Activated CD4-positive, alpha-beta memory T cell treated with anti-CD3 and anti-CD28 coated beads for 36 hours (primary cell): ENCODE measurements around the gene GAD1. TPM values are rescaled to one million over a fixed set of nuclear protein-coding genes. Genes with fewer than 3 reads are reported as not detected.

Experiments used
- CTCF ChIA-PET: fragments of 350-600 bp; sonication (Branson Sonifier 250); formaldehyde crosslinking; loops from one replicate; lab custom pipeline; 2021; ENCODE audit warnings: antibody characterized with exemption, inconsistent platforms; lab: Charles Lee
- POLR2A ChIA-PET: fragments of 350-600 bp; sonication (Branson Sonifier 250); formaldehyde crosslinking; loops from one replicate; lab custom pipeline; 2021; ENCODE audit warnings: antibody characterized with exemption; lab: Charles Lee
- DNase-seq: peaks from one replicate; pipeline ENCODE4 v3.0.0-alpha.2; 2020
- H3K27ac Mint-ChIP-seq: one replicate; pipeline ENCODE4 v1.8.0; 2021; ENCODE audit warnings: mixed read lengths
- H3K27me3 Mint-ChIP-seq: one replicate; pipeline ENCODE4 v1.8.0; 2021; ENCODE audit warnings: mixed read lengths
- H3K36me3 Mint-ChIP-seq: one replicate; pipeline ENCODE4 v1.8.0; 2021; ENCODE audit warnings: mixed read lengths
- H3K4me1 Mint-ChIP-seq: one replicate; pipeline ENCODE4 v1.8.0; 2021; ENCODE audit warnings: low read depth, mixed read lengths
- H3K4me3 Mint-ChIP-seq: one replicate; pipeline ENCODE4 v1.8.0; 2021; ENCODE audit warnings: mild to moderate bottlenecking, mixed read lengths
- H3K9me3 Mint-ChIP-seq: one replicate; pipeline ENCODE4 v1.8.0; 2021; ENCODE audit warnings: mixed read lengths
- intact Hi-C: fragments of 100-400 bp; cut with micrococcal nuclease; formaldehyde crosslinking; loops from one replicate; pipeline ENCODE4 v1.15.1; 2023
- total RNA-seq, 2 experiments: library from RNA; stranded (reverse); gene quantifications; one replicate each; pipeline ENCODE4 v1.2.3, GENCODE V29; 2021

GAD1 gene
- total RNA-seq: 1 to 10 TPM; 2.6 to 2.9 TPM

DNA sequence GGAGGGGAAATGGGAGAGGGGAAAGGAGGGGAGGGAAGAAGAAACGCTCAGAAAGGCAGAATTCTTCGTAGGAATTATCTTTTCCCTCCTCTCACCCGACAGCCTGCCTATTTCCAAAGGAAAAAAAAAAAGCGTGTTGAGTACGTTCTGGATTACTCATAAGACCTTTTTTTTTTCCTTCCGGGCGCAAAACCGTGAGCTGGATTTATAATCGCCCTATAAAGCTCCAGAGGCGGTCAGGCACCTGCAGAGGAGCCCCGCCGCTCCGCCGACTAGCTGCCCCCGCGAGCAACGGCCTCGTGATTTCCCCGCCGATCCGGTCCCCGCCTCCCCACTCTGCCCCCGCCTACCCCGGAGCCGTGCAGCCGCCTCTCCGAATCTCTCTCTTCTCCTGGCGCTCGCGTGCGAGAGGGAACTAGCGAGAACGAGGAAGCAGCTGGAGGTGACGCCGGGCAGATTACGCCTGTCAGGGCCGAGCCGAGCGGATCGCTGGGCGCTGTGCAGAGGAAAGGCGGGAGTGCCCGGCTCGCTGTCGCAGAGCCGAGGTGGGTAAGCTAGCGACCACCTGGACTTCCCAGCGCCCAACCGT lies at the start of gene GAD1:
Gene GAD1, plus strand, starts transcription at position 384 of the 589 bp plus-strand sequence. CDS start 1,705 bp downstream, outside the sequence.
- Mint-ChIP-seq H3K4me1 (peaks cover 49% of the 10 kb centered on the region), H3K27ac (no peak within 1 kb of the TSS), H3K36me3 (peaks cover 2% of the 10 kb centered on the region), H3K27me3 (peaks cover 77% of the 10 kb centered on the region), H3K9me3 (no peaks in the 10 kb centered on the region), H3K4me3 (peak within 1 kb of the TSS; percentile 64)
- ChIA-PET POLR2A (interaction anchor here (0.8 kb wide), 1 partner anchor 447 kb away, joined by 3 read pairs; no protein-coding TSS in a partner anchor), CTCF (interaction anchor here (0.6 to 3.1 kb wide), 26 partner anchors 9 to 1338 kb away, joined by 3 to 22 read pairs (median 4); partner anchors contain the start of gene SP5)
- peak; percentile 77 for DNase-seq
- intact Hi-C loops: loop anchor here (1.0 to 10.0 kb wide), 5 partner anchors 46 to 882 kb away; partner anchors contain the start of genes ERICH2 and SP5

- intact Hi-C loops: loop anchor here (2.0 to 5.0 kb wide), 3 partner anchors 47 to 407 kb away; partner anchors contain the start of genes GAD1 and SP5
- H3K9me3 Mint-ChIP-seq: no peaks in the 10 kb centered on the region
- peaks cover 7% of the 10 kb centered on the region for H3K4me1 Mint-ChIP-seq
- no peaks in the 10 kb centered on the region for H3K36me3 Mint-ChIP-seq
- ChIA-PET POLR2A (interaction anchor here (1.5 kb wide), 1 partner anchor 335 kb away, joined by 3 read pairs; no protein-coding TSS in a partner anchor), CTCF (interaction anchor here (2.6 kb wide), 1 partner anchor 43 kb away, joined by 7 read pairs; no protein-coding TSS in a partner anchor)
- peak within 1 kb of the TSS; percentile 77 for H3K4me3 Mint-ChIP-seq
- H3K27me3 Mint-ChIP-seq: peaks cover 12% of the 10 kb centered on the region
- no peak within 1 kb of the TSS for H3K27ac Mint-ChIP-seq
- peak; percentile 60 for DNase-seq
Measured at GRCh38 chr2:170770008-170770605, 46.6 kb upstream of the GAD1 start, which contains the start of gene ERICH2. Gene ERICH2, plus strand, starts transcription at chr2:170770378. Its CDS starts 304 bp downstream, at chr2:170770682.

DNA sequence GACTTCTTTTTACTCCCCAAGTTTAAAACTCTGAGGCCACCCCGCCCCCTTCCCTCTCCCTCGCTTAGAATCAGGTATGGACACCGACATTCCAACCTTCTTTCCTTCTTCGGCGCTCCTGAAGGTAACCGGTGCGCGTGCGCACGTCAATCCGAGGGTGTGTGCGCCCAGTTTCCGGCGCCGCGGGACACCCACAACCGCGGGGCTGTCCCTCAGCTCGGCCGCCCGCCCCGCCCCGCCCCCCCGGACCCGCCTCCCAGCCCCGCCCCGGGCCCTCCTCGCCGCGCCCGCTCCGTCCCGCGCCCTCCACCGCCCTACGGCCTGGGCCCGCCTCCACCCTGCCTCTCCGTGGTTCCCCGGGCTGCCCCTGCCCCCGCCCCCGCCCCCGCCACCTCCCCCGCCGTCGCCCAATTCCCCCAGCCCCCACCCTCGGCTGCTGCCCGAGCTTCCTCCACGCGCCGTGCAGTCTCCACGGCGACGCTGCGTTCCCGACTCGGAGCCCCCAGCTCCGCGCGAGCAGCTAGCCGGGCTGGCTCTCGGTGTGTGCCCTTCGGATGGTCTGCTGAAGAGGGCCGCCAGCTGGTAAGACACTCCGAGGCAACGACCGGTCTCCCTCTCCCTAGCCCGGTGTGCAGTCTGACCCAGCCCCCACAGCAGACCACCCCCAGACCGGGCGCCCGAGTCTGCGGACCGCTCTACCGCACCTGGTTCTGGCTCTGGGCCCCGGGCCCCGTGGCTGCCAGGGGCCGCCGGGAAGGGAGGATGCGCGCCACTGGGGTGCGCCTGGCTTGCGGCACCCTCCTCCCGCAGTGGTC lies 45.9 kb upstream of the GAD1 start:
- Mint-ChIP-seq H3K4me1 (peaks cover 7% of the 10 kb centered on the region), H3K27me3 (peaks cover 14% of the 10 kb centered on the region), H3K9me3 (no peaks in the 10 kb centered on the region), H3K36me3 (no peaks in the 10 kb centered on the region), H3K27ac (no peak overlapping the region), H3K4me3 (peak overlapping the region; percentile 77)
- POLR2A ChIA-PET: interaction anchor here (1.5 kb wide), 1 partner anchor 335 kb away, joined by 3 read pairs; no protein-coding TSS in a partner anchor
- peak; percentile 75 for DNase-seq
- CTCF ChIA-PET: interaction anchor here (0.6 to 2.6 kb wide), 2 partner anchors 38 to 42 kb away, joined by 3 to 7 read pairs; no protein-coding TSS in a partner anchor
- intact Hi-C loops: loop anchor here (2.0 to 5.0 kb wide), 3 partner anchors 46 to 408 kb away; partner anchors contain the start of genes GAD1 and SP5

DNA sequence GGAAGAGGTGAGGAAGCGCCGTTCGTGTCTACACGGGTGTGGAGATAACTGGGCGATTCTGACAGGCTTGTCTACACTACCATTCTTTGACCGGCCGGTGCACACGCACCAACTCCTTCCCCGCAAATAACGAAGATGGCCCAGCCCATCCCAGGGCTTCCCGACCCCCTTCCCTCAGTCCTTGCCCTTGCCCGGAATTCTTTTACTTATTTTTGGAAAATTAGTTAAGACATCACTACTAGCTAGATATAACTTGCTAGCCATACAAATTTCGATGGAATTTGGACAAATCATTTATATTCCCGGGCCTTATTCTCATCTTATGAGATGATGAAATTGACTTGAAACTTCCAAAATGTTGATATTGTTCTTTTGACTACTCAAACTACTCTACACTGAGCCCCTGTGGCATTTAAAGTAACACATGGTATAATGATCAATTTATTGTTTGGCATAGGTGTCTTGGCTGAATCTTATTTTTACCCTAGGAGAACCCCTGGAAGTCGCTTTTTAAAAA lies 45.2 kb upstream of the GAD1 start:
- intact Hi-C loops: loop anchor here (2.0 to 5.0 kb wide), 3 partner anchors 45 to 409 kb away; partner anchors contain the start of genes GAD1 and SP5
- Mint-ChIP-seq H3K27ac (no peak overlapping the region), H3K27me3 (peaks cover 14% of the 10 kb centered on the region), H3K4me1 (peaks cover 7% of the 10 kb centered on the region), H3K9me3 (no peaks in the 10 kb centered on the region), H3K4me3 (peak overlapping the region; percentile 61), H3K36me3 (no peaks in the 10 kb centered on the region)
- no peak for DNase-seq
- CTCF ChIA-PET: interaction anchor here (1.2 to 2.6 kb wide), 4 partner anchors 40 to 410 kb away, joined by 3 to 7 read pairs (median 4); no protein-coding TSS in a partner anchor
- POLR2A ChIA-PET: interaction anchor here (1.5 kb wide), 1 partner anchor 336 kb away, joined by 3 read pairs; no protein-coding TSS in a partner anchor

- DNase-seq: no peak
- H3K27me3 Mint-ChIP-seq: peaks cover 14% of the 10 kb centered on the region
- H3K4me3 Mint-ChIP-seq: no peak overlapping the region
- H3K36me3 Mint-ChIP-seq: no peaks in the 10 kb centered on the region
- no peaks in the 10 kb centered on the region for H3K9me3 Mint-ChIP-seq
- intact Hi-C loops: loop anchor here (5.0 kb wide), 1 partner anchor 55 kb away; the partner anchor contains the start of gene SP5
- H3K4me1 Mint-ChIP-seq: peaks cover 7% of the 10 kb centered on the region
- no peak overlapping the region for H3K27ac Mint-ChIP-seq
- POLR2A ChIA-PET: no interaction called here
- CTCF ChIA-PET: interaction anchor here (1.2 to 1.5 kb wide), 3 partner anchors 40 to 411 kb away, joined by 3 to 4 read pairs (median 4); no protein-coding TSS in a partner anchor
Measured at GRCh38 chr2:170772295-170772694, 44.4 kb upstream of the GAD1 start.

GRCh38 chr2:170774074-170774473 lies 42.6 kb upstream of the GAD1 start:
- H3K36me3 Mint-ChIP-seq: no peaks in the 10 kb centered on the region
- H3K27me3 Mint-ChIP-seq: peaks cover 21% of the 10 kb centered on the region
- POLR2A ChIA-PET: no interaction called here
- peaks cover 7% of the 10 kb centered on the region for H3K4me1 Mint-ChIP-seq
- no peak overlapping the region for H3K27ac Mint-ChIP-seq
- no peak for DNase-seq
- CTCF ChIA-PET: no interaction called here
- intact Hi-C loops: loop anchor here (5.0 kb wide), 1 partner anchor 57 kb away; the partner anchor contains the start of gene SP5
- no peak overlapping the region for H3K4me3 Mint-ChIP-seq
- no peaks in the 10 kb centered on the region for H3K9me3 Mint-ChIP-seq

GRCh38 chr2:170778900-170779299 lies 37.8 kb upstream of the GAD1 start:
- DNase-seq: no peak
- ChIA-PET POLR2A (no interaction called here), CTCF (no interaction called here)
- Mint-ChIP-seq H3K27me3 (peaks cover 13% of the 10 kb centered on the region), H3K4me1 (no peaks in the 10 kb centered on the region), H3K36me3 (no peaks in the 10 kb centered on the region), H3K27ac (no peak overlapping the region), H3K4me3 (no peak overlapping the region), H3K9me3 (no peaks in the 10 kb centered on the region)
- intact Hi-C loops: no loop called here

- Mint-ChIP-seq H3K36me3 (no peaks in the 10 kb centered on the region), H3K27ac (no peak overlapping the region), H3K27me3 (peaks cover 14% of the 10 kb centered on the region), H3K9me3 (no peaks in the 10 kb centered on the region), H3K4me1 (no peaks in the 10 kb centered on the region), H3K4me3 (no peak overlapping the region)
- no peak for DNase-seq
- ChIA-PET POLR2A (no interaction called here), CTCF (no interaction called here)
- intact Hi-C loops: no loop called here
Measured at GRCh38 chr2:170779304-170779703, 37.4 kb upstream of the GAD1 start.

GRCh38 chr2:170782673-170783072 lies 34.0 kb upstream of the GAD1 start:
- no peaks in the 10 kb centered on the region for H3K9me3 Mint-ChIP-seq
- H3K27me3 Mint-ChIP-seq: peaks cover 14% of the 10 kb centered on the region
- intact Hi-C loops: no loop called here
- no peak for DNase-seq
- no peak overlapping the region for H3K27ac Mint-ChIP-seq
- H3K4me3 Mint-ChIP-seq: no peak overlapping the region
- CTCF ChIA-PET: interaction anchor here (1.0 to 1.4 kb wide), 2 partner anchors 34 to 373 kb away, joined by 3 to 4 read pairs; partner anchors contain the start of gene GAD1
- H3K4me1 Mint-ChIP-seq: no peaks in the 10 kb centered on the region
- no peaks in the 10 kb centered on the region for H3K36me3 Mint-ChIP-seq
- POLR2A ChIA-PET: no interaction called here

- ChIA-PET POLR2A (no interaction called here), CTCF (interaction anchor here (1.4 kb wide), 1 partner anchor 374 kb away, joined by 4 read pairs; no protein-coding TSS in a partner anchor)
- Mint-ChIP-seq H3K9me3 (no peaks in the 10 kb centered on the region), H3K36me3 (no peaks in the 10 kb centered on the region), H3K4me3 (no peak overlapping the region), H3K27me3 (peaks cover 14% of the 10 kb centered on the region), H3K4me1 (no peaks in the 10 kb centered on the region), H3K27ac (no peak overlapping the region)
- intact Hi-C loops: no loop called here
- DNase-seq: no peak
Measured at GRCh38 chr2:170783549-170783948, 33.1 kb upstream of the GAD1 start.

- peaks cover 10% of the 10 kb centered on the region for H3K27me3 Mint-ChIP-seq
- no peaks in the 10 kb centered on the region for H3K36me3 Mint-ChIP-seq
- CTCF ChIA-PET: interaction anchor here (1.1 kb wide), 1 partner anchor 14 kb away, joined by 4 read pairs; no protein-coding TSS in a partner anchor
- POLR2A ChIA-PET: no interaction called here
- no peak overlapping the region for H3K27ac Mint-ChIP-seq
- H3K4me3 Mint-ChIP-seq: no peak overlapping the region
- no peak for DNase-seq
- intact Hi-C loops: no loop called here
- H3K4me1 Mint-ChIP-seq: no peaks in the 10 kb centered on the region
- H3K9me3 Mint-ChIP-seq: no peaks in the 10 kb centered on the region
Measured at GRCh38 chr2:170798996-170799395, 17.7 kb upstream of the GAD1 start.
